DMS 273 treated with DMSO at 0.1 percent for 48 hours (cell line): ENCODE data around the gene HYAL2.
"Not testable (repeated sequence)": the region's sequence is repeated elsewhere in the genome, so short reads cannot be mapped to it uniquely, and the experiment has no call there.

Experiments used
- DNase-seq: peaks from one replicate; lab custom pipeline; 2025; lab: John Stamatoyannopoulos, UW

The HYAL2 gene

DNA sequence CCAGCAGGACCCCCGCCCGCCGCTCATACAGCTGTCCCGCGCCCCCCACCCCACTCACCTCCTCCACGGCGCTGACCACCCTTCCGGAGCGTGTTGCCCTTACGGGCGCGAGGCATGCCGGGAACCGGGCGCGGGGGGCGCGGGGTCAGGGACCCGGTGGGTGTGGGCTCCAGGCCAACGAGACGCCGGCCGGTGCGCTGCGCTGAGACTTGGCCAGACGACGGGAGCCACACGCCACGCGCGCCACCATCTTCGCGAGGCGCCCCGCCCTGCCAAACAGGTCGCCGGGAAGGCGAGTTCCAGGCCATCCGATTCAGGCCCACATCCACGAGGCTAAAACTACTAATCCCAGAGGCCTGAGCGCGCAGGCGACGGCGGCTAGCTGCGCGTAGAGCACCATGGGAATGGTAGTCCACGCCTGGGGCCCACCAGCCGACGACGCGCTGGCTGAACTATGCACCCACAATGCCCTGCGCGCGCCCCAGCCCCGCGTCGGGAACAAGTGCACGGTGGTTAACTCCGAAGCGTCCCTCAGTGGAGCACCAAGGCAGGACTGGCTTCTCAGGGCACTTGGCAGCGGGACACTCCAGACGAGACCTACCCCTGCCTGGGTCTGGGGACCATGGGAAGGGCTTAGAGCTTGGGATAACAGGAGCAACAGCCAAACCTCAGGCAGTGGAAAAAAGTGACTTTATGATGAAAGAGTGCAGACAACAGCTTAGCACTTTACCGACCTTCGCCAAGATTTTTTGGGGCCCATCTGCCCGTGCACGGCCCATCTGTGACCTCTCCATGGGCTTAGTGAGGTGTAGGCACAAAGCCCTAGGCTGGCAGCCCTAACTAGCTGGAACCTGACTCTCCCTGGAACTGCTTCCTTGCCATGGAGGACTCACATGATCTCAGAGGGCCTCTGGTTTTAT is 30.1 kb downstream of the HYAL2 start, which contains the start of gene IFRD2:
Gene IFRD2 (minus strand): TSS at position 271 of the 920 bp plus-strand sequence. CDS start 155 bp downstream, at position 116.
- DNase-seq = peak; percentile 93

- no peak for DNase-seq
These were observed 32.3 kb downstream of the HYAL2 start for GRCh38 chr3:50290161-50290641.

DNA sequence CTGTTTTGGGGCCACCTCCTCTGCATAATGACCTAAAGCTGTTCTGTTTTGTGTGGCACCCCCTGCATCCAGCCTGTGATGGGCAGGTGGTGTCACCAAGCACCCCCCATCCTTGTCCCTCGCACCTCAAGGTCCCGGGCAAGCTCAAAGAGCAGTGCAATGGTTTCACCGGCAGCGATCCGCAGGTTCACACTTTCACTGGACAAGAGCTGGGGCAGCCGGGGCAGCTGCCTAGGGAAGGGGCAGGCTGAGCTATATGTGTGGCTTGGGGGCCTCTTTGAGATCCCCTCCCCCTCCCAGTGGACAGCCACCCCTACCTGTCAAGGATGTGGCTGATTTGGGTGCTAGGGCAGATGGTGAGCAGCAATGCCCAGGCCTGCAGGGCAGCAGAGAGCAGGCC is 33.4 kb downstream of the HYAL2 start:
- no peak for DNase-seq

GRCh38 chr3:50288387-50289007 is 34.0 kb downstream of the HYAL2 start:
- DNase-seq = no peak

- DNase-seq = no peak
These were observed 35.3 kb downstream of the HYAL2 start for GRCh38 chr3:50287262-50287661.

- no peak for DNase-seq
These were observed 36.0 kb downstream of the HYAL2 start for GRCh38 chr3:50286322-50287227.

DNA sequence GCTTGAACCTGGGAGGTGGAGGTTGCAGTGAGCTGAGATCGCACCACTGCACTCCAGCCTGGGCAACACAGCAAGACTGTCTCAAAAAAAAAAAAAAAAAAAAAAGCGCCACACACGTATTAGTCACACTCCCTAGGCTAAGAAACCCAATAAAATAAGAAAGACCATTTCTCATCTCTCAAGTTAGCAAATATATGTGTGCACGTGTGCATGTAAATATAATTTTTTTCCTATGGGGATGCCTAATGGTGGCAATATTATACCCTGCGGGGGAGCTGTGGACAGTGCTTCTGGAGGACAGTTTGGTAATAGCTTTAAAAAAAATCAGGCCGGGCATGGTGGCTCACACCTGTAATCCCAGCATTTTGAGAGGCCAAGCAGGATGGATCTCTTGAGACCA is 38.4 kb downstream of the HYAL2 start:
- not testable (repeated sequence) for DNase-seq

GRCh38 chr3:50279255-50280016 is 43.1 kb downstream of the HYAL2 start:
- no peak for DNase-seq

DNA sequence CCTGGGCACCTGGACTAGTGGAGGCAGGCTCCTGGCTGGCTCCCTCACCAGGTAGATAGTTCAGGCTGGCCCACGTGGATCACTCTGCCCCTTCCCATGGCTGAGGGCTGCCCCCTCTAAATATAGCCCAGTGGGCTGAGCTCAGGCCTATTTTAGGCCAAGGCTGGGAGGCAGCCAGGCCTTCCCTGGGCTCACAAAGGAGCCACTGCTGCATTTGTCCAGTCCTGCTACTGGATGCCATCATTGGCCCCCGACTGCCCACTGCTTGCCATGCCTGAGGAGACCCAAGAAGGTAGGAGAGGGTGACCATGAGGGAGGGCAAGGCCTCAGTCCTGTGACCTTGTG is 43.7 kb downstream of the HYAL2 start, which contains the start of gene LSMEM2:
Gene LSMEM2 (plus strand): TSS at position 208 of the 345 bp plus-strand sequence. CDS start 27 bp downstream, at position 235.
- no peak for DNase-seq

DNA sequence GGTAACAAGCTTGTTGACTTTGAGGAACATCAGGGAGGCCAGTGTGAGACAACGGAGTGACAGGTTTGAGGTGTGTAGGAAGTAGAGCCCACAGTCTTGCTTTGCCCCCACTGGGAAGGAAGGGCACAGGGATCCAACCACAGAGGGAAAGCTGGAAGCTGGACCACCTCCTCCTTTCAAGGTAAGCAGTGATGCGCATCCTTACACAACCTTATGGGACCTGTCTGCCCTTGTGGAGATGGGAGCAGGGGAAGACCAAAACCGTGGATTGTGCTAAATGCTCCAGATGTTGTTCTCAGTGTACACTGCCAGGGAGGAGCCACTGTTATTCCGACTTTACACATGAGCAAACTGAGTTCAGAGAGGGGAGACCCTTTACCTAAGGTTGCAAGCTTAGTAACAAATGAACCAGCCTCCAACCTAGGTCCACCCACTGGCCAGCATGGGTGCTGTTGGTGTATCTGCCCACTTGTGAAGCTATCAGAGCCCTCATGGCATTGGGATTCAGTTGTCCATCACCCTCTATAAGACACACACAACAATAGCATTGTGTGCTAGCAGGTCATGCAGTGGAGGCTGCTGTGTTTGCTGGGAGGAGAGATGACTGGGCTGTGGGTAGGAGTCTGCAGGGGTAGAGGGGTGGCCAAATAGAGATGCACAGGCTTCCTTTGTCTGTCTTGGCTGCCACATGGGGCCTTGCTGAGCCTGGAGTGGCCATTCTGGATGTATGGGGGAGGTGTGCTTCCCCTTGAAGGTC is 44.2 kb downstream of the HYAL2 start:
- no peak for DNase-seq

GRCh38 chr3:50276762-50277101 is 45.8 kb downstream of the HYAL2 start:
- DNase-seq = no peak

DNA sequence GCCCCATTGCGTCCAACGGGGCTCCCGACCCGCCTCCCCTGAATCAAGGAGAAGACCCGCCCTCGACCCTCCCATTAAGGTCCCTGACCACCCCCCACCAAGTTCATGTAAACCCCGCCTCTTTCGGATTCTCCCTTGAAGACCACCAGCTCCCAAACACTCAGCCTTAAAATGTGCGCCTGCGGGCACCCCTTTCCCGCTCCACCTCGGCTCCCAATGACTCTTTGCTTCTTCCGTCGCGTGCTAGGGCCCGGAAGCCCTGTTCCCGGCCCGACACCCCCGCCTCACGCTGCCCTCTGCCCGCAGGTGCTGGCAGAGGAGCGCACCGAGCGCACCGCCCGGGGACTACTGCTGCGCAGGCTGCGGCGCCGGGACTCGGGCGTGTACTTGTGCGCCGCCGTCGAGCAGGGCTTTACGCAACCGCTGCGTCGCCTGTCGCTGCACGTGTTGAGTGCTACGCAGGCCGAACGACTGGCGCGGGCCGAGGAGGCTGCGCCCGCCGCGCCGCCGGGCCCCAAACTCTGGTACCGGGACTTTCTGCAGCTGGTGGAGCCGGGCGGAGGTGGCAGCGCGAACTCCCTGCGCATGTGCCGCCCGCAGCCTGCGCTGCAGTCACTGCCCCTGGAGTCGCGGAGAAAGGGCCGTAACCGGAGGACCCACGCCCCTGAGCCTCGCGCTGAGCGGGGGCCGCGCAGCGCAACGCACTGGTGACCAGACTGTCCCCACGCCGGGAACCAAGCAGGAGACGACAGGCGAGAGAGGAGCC is 46.4 kb downstream of the HYAL2 start:
- DNase-seq = no peak

DNA sequence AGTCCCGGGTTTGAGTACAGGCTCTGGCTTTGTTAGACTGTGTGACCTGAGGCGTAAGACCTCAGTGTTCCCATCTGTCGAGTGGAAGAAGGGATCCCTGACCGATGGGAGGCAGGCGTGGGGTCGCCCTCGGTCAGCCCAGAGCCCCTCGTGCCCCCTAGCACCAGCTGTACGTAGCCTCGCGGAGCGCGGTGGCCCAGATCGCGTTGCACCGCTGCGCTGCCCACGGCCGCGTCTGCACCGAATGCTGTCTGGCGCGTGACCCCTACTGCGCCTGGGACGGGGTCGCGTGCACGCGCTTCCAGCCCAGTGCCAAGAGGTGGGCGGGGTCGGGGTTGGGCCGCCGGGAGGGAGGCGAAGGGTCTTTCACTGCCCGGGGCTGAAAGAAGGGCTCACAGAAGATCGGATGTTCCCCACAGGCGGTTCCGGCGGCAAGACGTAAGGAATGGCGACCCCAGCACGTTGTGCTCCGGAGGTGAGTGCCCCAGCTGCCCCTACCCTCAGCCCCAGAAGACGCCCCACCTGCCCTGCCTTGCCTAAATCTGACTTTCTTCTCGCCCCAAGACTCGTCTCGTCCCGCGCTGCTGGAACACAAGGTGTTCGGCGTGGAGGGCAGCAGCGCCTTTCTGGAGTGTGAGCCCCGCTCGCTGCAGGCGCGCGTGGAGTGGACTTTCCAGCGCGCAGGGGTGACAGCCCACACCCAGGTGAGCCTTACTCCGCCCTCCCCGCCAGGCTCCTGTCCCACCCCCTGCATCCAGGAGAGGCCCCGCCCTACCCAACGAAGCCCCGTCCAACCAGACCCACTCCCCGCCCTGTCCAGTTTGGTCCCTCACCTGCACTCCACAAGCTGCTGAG is 47.2 kb downstream of the HYAL2 start:
- no peak for DNase-seq

DNA sequence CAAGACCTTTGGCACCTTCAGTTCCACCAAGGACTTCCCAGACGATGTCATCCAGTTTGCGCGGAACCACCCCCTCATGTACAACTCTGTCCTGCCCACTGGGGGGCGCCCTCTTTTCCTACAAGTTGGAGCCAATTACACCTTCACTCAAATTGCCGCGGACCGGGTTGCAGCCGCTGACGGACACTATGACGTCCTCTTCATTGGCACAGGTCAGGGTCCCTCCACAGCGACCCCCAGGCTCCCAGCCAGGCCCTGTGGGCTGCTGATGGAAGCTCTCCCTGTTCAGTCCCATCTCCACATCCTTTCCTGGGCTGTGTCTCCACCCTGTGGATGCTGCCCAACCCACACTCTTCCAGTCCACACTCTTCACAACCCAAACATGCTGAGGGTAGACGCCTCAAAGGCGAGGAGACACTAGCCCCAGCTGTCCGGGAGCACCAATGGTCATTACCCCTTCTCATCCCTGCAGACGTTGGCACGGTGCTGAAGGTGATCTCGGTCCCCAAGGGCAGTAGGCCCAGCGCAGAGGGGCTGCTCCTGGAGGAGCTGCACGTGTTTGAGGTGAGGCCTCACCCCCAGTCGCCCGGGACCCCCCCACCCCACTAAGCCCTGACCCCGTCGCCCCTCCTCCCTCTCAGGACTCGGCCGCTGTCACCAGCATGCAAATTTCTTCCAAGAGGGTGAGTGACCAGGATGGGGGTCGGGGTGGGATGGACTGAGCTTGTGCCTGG is 48.0 kb downstream of the HYAL2 start:
- no peak for DNase-seq

DNA sequence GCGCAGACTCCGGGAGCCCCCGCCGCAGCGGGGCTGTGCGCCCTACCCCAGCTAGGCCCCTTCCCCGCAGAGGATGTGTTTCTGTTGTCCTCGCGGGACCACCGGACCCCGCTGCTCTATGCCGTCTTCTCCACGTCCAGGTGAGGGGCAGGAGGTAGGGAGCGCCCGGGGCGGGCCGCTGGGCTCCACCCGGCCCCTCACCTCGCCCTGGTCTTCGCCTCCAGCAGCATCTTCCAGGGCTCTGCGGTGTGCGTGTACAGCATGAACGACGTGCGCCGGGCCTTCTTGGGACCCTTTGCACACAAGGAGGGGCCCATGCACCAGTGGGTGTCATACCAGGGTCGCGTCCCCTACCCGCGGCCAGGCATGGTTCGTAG is 48.9 kb downstream of the HYAL2 start:
- DNase-seq = no peak

- DNase-seq = no peak
These were observed 49.4 kb downstream of the HYAL2 start for GRCh38 chr3:50272911-50273688.

DNA sequence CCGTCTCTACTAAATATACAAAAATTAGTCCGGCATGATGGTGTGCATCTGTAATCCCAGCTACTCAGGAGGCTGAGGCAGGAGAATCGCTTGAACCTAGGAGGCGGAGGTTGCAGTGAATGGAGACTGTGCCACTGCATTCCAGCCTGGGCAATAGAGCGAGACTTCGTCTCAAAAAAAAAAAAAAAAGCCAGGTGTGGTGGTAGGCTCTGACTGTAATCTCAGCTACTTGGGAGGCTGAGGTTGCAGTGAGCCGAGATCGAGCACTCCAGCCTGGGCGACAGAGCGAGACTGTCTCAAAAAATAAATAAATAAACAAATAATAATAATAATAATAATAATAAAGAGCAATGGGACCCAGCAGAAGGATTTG is 50.0 kb downstream of the HYAL2 start:
- DNase-seq = not testable (repeated sequence)
